GM19397 (cell line): ENCODE results near the gene ARNT2.

Source experiments
- ATAC-seq: cut with Tn5 transposase; IDR thresholded peaks from one replicate; pipeline ENCODE4 v1.9.1; 2021; ENCODE audit warnings: mild to moderate bottlenecking, moderate library complexity; ENCODE audit not compliant: unreplicated experiment

ARNT2 gene

DNA sequence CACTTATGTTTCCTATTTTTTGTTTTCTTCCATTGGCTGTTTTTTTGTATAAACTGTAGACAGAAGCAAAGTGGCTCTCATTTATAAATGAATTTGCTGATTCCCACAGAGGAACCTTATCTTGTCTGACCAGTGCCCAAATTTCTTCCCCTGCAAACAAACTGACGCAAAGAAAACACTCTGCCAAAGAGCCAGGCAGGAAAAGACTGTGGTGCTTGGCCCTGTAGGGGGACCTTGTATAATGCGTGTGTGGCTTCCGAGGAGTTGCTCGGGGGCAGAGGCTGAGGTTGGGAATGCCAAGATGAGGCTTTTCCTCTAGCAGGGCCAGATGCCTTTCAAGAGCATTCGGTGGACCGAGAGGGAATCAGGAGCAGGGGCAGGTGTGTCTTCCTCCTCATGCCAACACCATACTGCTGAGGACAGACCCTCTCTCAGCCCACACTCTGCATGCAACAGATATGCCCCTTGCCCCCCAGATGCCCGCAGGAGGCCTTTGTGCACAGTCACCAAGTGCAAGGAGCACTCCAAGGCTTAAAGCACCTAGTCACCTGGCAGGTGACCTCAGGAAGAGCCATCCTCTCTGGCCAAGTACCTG is 186.7 kb downstream of the ARNT2 start:
- ATAC-seq: no peak

GRCh38 chr15:80591471-80591870 is 187.3 kb downstream of the ARNT2 start:
- no peak for ATAC-seq

DNA sequence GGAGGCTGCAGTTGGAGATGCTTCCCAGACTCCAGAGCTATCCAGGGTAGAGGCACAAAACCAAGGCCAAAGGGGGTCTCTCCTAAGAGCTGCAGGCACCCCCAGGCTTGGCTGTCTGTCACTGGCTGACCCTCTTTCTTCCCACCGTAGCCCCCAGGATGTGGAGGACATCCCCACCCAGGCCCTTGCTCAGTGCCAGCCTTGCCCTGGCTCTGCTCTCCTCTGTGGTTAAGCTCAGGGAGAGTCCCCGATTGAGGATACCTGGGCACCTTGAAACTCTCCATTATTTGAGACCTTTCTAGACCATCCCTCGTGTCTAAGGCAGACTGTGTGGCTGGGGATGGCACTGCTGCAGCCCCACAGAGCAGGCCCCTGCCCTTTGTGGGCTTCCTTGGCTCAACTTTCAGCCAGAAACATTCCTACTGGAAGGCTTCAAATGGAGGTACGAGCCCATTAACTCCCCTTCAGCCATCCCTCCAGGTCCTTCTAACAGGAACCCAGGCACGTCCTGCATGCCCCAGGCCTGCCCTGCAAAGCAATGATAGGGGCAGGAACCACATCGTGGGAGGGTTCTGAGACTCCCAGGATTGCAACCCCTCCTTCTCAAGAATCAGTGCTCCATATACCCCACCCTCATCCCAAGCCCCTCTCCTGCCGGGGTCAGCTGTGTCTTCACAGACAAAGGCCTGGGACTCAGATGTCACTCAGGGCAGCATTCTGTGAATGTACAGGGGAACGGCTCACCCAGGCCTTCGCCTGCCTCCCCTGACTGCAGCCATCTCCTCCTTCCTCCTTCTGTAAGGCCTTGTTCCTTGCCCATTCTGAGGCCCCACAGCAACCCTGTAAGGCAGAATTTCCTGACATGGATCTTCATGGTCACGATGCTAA is 188.0 kb downstream of the ARNT2 start:
- no peak for ATAC-seq

GRCh38 chr15:80593486-80594030 is 189.4 kb downstream of the ARNT2 start:
- no peak for ATAC-seq

GRCh38 chr15:80594091-80594889 is 190.1 kb downstream of the ARNT2 start:
- ATAC-seq: no peak

GRCh38 chr15:80595396-80595795 is 191.2 kb downstream of the ARNT2 start:
- ATAC-seq: no peak

DNA sequence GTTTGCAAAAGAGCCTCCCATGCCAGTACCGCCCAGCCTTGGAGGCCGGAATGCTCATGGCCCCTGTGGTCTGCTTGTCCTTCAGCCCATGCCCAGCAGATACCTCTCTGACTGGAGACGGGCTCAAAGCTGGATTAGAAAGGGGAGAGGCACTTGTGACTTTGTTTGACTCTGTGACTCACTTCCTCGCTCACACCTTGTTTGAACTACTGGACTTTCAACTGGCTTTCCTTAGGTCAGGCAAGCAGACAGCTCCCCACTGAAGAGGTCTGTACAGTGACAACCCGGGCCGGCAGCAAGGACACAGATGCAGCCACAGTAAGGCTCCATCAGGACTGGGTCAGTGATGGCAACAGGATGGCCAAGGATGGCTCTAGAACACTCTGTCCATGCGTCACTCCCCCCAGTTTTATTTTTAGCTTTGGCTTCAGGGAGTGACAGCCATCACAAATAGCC is 192.4 kb downstream of the ARNT2 start:
- ATAC-seq: no peak

GRCh38 chr15:80597076-80597475 is 192.9 kb downstream of the ARNT2 start:
- no peak for ATAC-seq

- no peak for ATAC-seq
These were observed 195.2 kb downstream of the ARNT2 start for GRCh38 chr15:80599359-80599758.

DNA sequence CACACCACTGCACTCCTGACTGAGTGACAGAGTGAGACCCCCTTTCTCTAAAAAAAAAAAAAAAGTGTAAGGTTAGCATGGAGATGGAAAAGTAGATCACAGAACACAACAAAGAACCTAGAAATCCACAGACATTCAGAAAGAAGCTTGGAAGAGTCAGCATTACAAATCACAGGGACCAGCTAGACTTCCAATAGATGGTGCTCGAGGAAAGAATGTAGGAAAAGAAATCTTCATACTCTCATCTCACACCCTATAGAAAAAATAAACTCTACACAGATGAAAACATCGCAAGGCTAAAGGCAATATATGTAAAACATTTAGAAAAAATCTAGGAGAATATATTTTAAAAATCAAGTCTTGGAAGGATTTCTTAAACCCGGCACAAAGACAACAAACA is 196.4 kb downstream of the ARNT2 start:
- no peak for ATAC-seq

GRCh38 chr15:80601256-80601655 is 197.1 kb downstream of the ARNT2 start:
- ATAC-seq: no peak

GRCh38 chr15:80604583-80605575 is 200.7 kb downstream of the ARNT2 start:
- ATAC-seq: no peak

DNA sequence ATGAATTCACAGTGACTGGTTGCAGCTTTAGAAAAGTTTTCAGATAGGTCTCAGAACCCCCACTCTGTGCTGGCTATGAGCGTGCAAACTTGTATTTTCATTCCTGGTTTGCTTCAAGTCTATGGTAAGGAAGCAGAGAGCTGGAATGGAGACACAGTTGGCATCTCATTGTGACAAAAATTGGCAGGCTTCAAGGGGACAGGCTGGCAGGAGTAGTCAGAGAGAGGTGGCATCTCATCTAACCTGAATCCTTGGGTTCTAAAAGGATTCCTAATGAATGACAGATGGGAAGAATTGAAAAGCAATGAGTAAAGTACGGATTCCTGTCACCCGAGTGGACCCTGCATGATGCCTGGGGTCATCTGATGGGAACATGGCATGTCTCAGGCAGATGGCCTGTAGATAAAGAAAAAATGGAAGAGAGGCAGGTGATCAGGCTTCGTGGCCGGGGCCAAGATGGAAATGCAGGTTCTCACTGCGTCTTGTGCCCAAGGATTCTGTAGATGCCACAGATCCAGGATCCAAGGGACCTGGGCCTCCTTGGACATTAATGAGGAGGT is 201.5 kb downstream of the ARNT2 start:
- no peak for ATAC-seq

DNA sequence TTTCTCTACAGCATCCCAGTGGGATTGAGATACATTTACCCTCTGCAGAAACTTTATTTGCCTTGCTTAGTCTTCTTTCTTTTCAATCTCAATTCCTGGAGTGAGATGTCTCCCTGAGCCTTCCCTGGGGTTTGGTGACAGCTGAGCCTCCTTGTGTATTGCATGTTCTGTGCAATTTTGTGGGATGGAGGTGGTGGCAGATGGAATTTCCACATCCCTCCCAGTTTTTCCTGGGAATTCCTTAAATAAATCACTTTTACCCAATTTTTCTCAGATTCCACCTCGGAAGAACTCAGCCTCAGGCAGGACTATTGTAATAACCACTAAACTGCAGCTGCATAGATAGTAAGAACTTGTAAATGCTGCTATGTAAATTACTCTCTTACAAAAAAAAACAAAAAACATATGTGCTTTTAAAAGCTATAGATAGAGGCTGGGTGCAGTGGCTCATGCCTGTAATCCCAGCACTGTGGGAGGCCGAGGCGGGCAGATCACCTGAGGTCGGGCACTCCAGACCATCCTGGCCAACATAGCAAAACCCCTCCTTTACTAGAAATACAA is 202.4 kb downstream of the ARNT2 start:
- ATAC-seq: no peak

DNA sequence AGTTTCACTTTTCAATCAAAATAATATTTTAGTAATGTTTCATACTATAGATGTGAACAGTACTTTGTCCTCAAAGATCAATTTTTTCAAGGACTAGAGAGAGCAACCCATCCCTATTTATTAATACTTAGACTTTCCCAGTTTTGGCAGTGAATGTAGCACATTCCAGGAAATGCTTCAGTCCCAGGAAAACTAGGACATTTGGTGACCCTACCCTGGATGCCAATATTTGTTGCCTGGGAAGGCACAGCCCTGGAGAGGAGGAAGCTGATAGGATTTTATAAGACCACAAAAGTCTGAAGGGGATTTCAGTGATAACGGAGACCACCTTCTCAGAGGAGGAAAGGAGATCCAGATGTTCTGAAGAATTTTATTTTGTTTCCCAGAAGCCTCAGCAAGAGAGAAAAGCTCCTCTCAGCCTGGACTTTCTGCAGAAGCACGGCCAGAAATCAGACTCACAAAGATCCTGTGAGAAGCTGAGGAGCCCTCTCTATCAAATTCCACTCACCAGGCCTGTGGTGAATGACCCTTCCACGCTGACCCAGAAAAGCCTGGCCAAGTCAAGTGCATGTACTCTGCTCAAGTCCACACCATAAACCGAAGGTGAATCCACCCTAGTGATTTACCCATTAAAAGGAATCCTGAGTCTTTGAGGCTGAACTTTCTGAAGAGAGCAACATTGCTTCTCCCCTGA is 203.3 kb downstream of the ARNT2 start:
- ATAC-seq: no peak

DNA sequence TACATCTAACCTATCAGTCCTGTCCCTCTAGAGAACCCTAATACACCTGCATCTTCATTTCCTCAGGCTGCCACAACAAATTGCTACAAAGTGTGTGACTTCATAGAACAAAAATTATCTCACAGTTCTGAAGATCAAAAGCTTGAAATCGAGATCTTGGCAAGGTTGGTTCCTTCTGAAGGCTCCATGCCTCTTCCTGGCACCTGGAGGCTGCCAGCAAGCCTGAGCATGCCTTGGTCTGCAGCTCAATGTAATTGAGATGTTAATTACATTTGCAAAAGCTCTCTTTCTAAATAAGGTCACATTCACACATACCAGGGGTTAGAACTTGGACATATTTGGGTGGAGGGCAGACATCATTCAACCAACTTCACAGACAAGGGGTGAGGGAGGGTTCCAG is 204.5 kb downstream of the ARNT2 start:
- no peak for ATAC-seq

- ATAC-seq: no peak
These were observed 204.9 kb downstream of the ARNT2 start for GRCh38 chr15:80609091-80609490.

GRCh38 chr15:80609512-80609946 is 205.3 kb downstream of the ARNT2 start:
- no peak for ATAC-seq
